ENCODE data around the gene IREB2. TPM values are rescaled to one million over a fixed set of nuclear protein-coding genes. Genes with fewer than 3 reads are reported as not detected.

The IREB2 gene
- total RNA-seq, 1 donor from 2014 or later: 69.2 TPM

- Mint-ChIP-seq H3K27me3 (ENCODE audit: low read depth, unreplicated experiment) (peaks cover 17% of the 10 kb centered on the region), H3K4me3 (ENCODE audit: unreplicated experiment) (no peak overlapping the region), H3K36me3 (ENCODE audit: low read depth, unreplicated experiment) (no peaks in the 10 kb centered on the region), H3K4me1 (ENCODE audit: low read depth, unreplicated experiment) (no peaks in the 10 kb centered on the region), H3K9me3 (ENCODE audit: unreplicated experiment) (no peaks in the 10 kb centered on the region), H3K27ac (ENCODE audit: unreplicated experiment) (no peak overlapping the region)
- H3K79me2 ChIP-seq (ENCODE audit: insufficient read depth, low read length): no peaks in the 10 kb centered on the region
- H2AFZ ChIP-seq (ENCODE audit: low read depth, low read length): no peak overlapping the region
- no peak overlapping the region for H3K9ac ChIP-seq (ENCODE audit: low read length)
- FAIRE-seq (no peak), DNase-seq (ENCODE audit: low read depth) (no peak)
- no peaks in the 10 kb centered on the region for H3K4me1 ChIP-seq (ENCODE audit: insufficient read depth, low read length)
- no peaks in the 10 kb centered on the region for H4K20me1 ChIP-seq (ENCODE audit: insufficient read depth, low read length)
- H3K36me3 ChIP-seq (ENCODE audit: insufficient read depth, low read length): no peaks in the 10 kb centered on the region
- H3K27me3 ChIP-seq (ENCODE audit: insufficient read depth, low read length): peaks cover 16% of the 10 kb centered on the region
- H3K9me3 ChIP-seq (ENCODE audit: insufficient read depth, low read depth, low read length): no peaks in the 10 kb centered on the region
- no peak overlapping the region for H3K4me3 ChIP-seq (ENCODE audit: insufficient read depth, low read depth, low read length)
- no peak overlapping the region for H3K27ac ChIP-seq (ENCODE audit: low read depth, low read length)
- TF ChIP-seq EZH2 (IDR thresholded peaks at IDR 0.05; ENCODE audit: insufficient read depth, low read length) (no peak), CTCF (IDR thresholded peaks at IDR 0.05; ENCODE audit: insufficient read depth, low read depth, low read length) (no peak)
- H3K4me2 ChIP-seq (ENCODE audit: low read length): no peak overlapping the region
Measured at GRCh38 chr15:78398076-78398825, 39.8 kb upstream of the IREB2 start.

DNA sequence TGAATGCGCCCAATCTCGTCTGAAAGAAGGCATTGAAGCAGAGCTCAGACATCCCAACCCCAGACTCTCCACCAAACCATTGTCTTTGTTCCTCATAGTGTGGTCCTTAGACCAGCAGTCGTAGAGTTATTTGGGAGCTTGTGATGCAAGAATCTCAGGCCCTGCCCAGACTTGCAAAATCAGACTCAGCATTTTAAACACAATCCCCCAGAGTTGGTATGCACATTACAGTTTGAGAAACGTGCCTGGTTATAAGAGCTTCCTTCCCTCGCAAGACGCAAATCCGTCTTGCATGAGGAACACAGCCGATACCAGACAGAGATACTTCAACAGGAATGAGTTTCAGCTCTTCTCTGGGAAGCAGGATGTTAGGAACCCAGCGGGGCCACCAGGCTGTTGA lies 38.9 kb upstream of the IREB2 start:
- Mint-ChIP-seq H3K4me3 (ENCODE audit: unreplicated experiment) (no peak overlapping the region), H3K27ac (ENCODE audit: unreplicated experiment) (no peak overlapping the region), H3K4me1 (ENCODE audit: low read depth, unreplicated experiment) (no peaks in the 10 kb centered on the region), H3K9me3 (ENCODE audit: unreplicated experiment) (no peaks in the 10 kb centered on the region), H3K27me3 (ENCODE audit: low read depth, unreplicated experiment) (peaks cover 16% of the 10 kb centered on the region), H3K36me3 (ENCODE audit: low read depth, unreplicated experiment) (no peaks in the 10 kb centered on the region)
- H4K20me1 ChIP-seq (ENCODE audit: insufficient read depth, low read length): no peaks in the 10 kb centered on the region
- H3K4me3 ChIP-seq (ENCODE audit: insufficient read depth, low read depth, low read length): no peak overlapping the region
- no peak overlapping the region for H3K27ac ChIP-seq (ENCODE audit: low read depth, low read length)
- no peaks in the 10 kb centered on the region for H3K9me3 ChIP-seq (ENCODE audit: insufficient read depth, low read depth, low read length)
- H3K36me3 ChIP-seq (ENCODE audit: insufficient read depth, low read length): no peaks in the 10 kb centered on the region
- DNase-seq (ENCODE audit: low read depth): no peak
- no peak overlapping the region for H2AFZ ChIP-seq (ENCODE audit: low read depth, low read length)
- TF ChIP-seq CTCF (IDR thresholded peaks at IDR 0.05; ENCODE audit: insufficient read depth, low read depth, low read length) (no peak), EZH2 (IDR thresholded peaks at IDR 0.05; ENCODE audit: insufficient read depth, low read length) (no peak)
- H3K79me2 ChIP-seq (ENCODE audit: insufficient read depth, low read length): no peaks in the 10 kb centered on the region
- H3K27me3 ChIP-seq (ENCODE audit: insufficient read depth, low read length): peaks cover 13% of the 10 kb centered on the region
- H3K9ac ChIP-seq (ENCODE audit: low read length): no peak overlapping the region
- H3K4me1 ChIP-seq (ENCODE audit: insufficient read depth, low read length): no peaks in the 10 kb centered on the region
- no peak for FAIRE-seq
- H3K4me2 ChIP-seq (ENCODE audit: low read length): no peak overlapping the region

DNA sequence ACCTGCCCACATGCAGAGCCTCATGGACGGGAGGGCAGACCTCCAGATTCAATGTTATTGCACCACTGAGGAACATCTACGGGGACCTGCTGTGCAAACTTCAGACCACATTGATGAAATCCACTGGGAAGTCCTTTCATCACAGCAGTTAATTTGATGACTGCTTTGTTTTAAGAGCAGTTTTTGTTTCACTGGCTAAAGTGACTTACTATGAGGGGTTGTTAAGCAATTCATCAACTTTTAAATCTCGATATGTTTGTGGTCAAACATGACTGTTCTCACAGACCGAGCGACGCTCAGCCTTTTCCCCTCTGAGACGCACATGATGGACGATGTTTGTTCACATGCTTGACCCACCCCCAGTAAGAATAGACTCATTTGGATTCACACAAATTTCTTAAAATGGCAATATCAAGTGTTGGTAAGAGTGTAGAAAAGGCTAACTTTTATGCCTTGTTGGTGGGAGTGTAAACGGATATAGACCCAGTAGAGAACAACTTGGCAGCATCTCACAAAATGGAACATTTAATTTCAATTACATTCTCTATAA lies 35.9 kb upstream of the IREB2 start:
- Mint-ChIP-seq H3K36me3 (ENCODE audit: low read depth, unreplicated experiment) (no peaks in the 10 kb centered on the region), H3K27ac (ENCODE audit: unreplicated experiment) (no peak overlapping the region), H3K4me1 (ENCODE audit: low read depth, unreplicated experiment) (no peaks in the 10 kb centered on the region), H3K4me3 (ENCODE audit: unreplicated experiment) (no peak overlapping the region), H3K9me3 (ENCODE audit: unreplicated experiment) (no peaks in the 10 kb centered on the region), H3K27me3 (ENCODE audit: low read depth, unreplicated experiment) (peaks cover 5% of the 10 kb centered on the region)
- Histone ChIP-seq H3K36me3 (ENCODE audit: insufficient read depth, low read length) (no peaks in the 10 kb centered on the region), H2AFZ (ENCODE audit: low read depth, low read length) (no peak overlapping the region), H3K4me2 (ENCODE audit: low read length) (no peak overlapping the region), H3K79me2 (ENCODE audit: insufficient read depth, low read length) (no peaks in the 10 kb centered on the region), H3K27me3 (ENCODE audit: insufficient read depth, low read length) (peaks cover 11% of the 10 kb centered on the region), H3K9ac (ENCODE audit: low read length) (no peak overlapping the region), H3K9me3 (ENCODE audit: insufficient read depth, low read depth, low read length) (no peaks in the 10 kb centered on the region), H4K20me1 (ENCODE audit: insufficient read depth, low read length) (no peaks in the 10 kb centered on the region), H3K27ac (ENCODE audit: low read depth, low read length) (no peak overlapping the region), H3K4me1 (ENCODE audit: insufficient read depth, low read length) (no peaks in the 10 kb centered on the region), H3K4me3 (ENCODE audit: insufficient read depth, low read depth, low read length) (no peak overlapping the region)
- no peak for FAIRE-seq
- DNase-seq (ENCODE audit: low read depth): no peak
- TF ChIP-seq CTCF (IDR thresholded peaks at IDR 0.05; ENCODE audit: insufficient read depth, low read depth, low read length): no peak
- no peak for TF ChIP-seq EZH2 (IDR thresholded peaks at IDR 0.05; ENCODE audit: insufficient read depth, low read length)

All from astrocyte (in vitro differentiated cells and primary cell).